PC-9 (cell line): ENCODE data around the gene FKBP7. TPM values are rescaled to one million over a fixed set of nuclear protein-coding genes. Genes with fewer than 3 reads are reported as not detected.

Experiments used
- BruUV-seq: library from RNA; stranded (reverse); fragments of 400-500 nt; replicated peaks from 2 replicates; lab custom pipeline; 2021; lab: Mats Ljungman, UMichigan
- CTCF ChIA-PET: fragments of 300-600 bp; sonication (Branson Sonifier 250); formaldehyde crosslinking; loops from one replicate; lab custom pipeline; 2022; ENCODE audit warnings: antibody characterized with exemption; lab: Charles Lee
- POLR2A ChIA-PET: fragments of 300-600 bp; sonication (Branson Sonifier 250); formaldehyde crosslinking; loops from one replicate; lab custom pipeline; 2022; ENCODE audit warnings: antibody characterized with exemption; ENCODE audit not compliant: unreplicated experiment; lab: Charles Lee
- DNase-seq, 2 experiments: peaks; one replicate each; pipeline versions ENCODE4 v3.0.0 to v3.0.0-alpha.2; 2015 to 2022; ENCODE audit warnings: mixed read lengths in 1 of 2
- H2AFZ ChIP-seq: fragments of 200-600 bp; sonication (generic); 2 replicates; pipeline ENCODE4 v1.8.1; 2017; ENCODE audit warnings: antibody characterized with exemption
- H3F3A ChIP-seq: fragments of 200-600 bp; sonication (generic); 2 replicates; pipeline ENCODE4 v1.8.1; 2017; ENCODE audit warnings: antibody characterized with exemption, mild to moderate bottlenecking, low read depth; ENCODE audit not compliant: insufficient read depth
- H3K27ac ChIP-seq: fragments of 200-600 bp; sonication (generic); 2 replicates; pipeline ENCODE4 v1.6.1; 2016; ENCODE audit warnings: mixed run types
- H3K27me3 ChIP-seq: fragments of 200-600 bp; sonication (generic); 2 replicates; pipeline ENCODE4 v1.6.1; 2016; ENCODE audit warnings: low read depth, mixed run types; ENCODE audit not compliant: insufficient read depth
- H3K36me3 ChIP-seq: fragments of 200-600 bp; sonication (generic); 2 replicates; pipeline ENCODE4 v1.6.1; 2016; ENCODE audit warnings: low read depth, mixed run types
- H3K4me1 ChIP-seq: fragments of 200-600 bp; sonication (generic); replicated peaks from 2 replicates; pipeline ENCODE4 v1.6.1; 2016; ENCODE audit warnings: mixed run types; ENCODE audit not compliant: insufficient read depth
- H3K4me2 ChIP-seq: fragments of 200-600 bp; sonication (generic); 2 replicates; pipeline ENCODE4 v1.6.1; 2017; ENCODE audit warnings: mixed run types
- H3K4me3 ChIP-seq: fragments of 200-600 bp; sonication (generic); 2 replicates; pipeline ENCODE4 v1.6.1; 2016; ENCODE audit warnings: mixed run types
- H3K79me2 ChIP-seq: fragments of 200-600 bp; sonication (generic); 2 replicates; pipeline ENCODE4 v1.6.1; 2017; ENCODE audit warnings: low read depth, mixed run types
- H3K9me2 ChIP-seq: fragments of 200-600 bp; sonication (generic); 2 replicates; pipeline ENCODE4 v1.8.1; 2017; ENCODE audit warnings: mild to moderate bottlenecking; ENCODE audit not compliant: insufficient read depth
- H3K9me3 ChIP-seq: fragments of 200-600 bp; sonication (generic); 2 replicates; pipeline ENCODE4 v1.8.1; 2016; ENCODE audit warnings: low read depth; ENCODE audit not compliant: insufficient read depth
- H4K20me1 ChIP-seq: fragments of 200-600 bp; sonication (generic); 2 replicates; pipeline ENCODE4 v1.8.1; 2017; ENCODE audit not compliant: insufficient read depth
- CTCF ChIP-seq: fragments of 200-600 bp; sonication (generic); conservative IDR thresholded peaks from 2 replicates; pipeline ENCODE4 v1.6.1; 2017; ENCODE audit warnings: mixed run types, antibody characterized with exemption, mild to moderate bottlenecking, moderate library complexity
- EZH2 ChIP-seq: fragments of 200-600 bp; sonication (generic); IDR thresholded peaks from 2 replicates; pipeline ENCODE4 v1.8.0; 2017; ENCODE audit warnings: antibody characterized with exemption, low read depth
- intact Hi-C: fragments of 100-400 bp; cut with micrococcal nuclease; formaldehyde crosslinking; loops from one replicate; pipeline ENCODE4 v1.10.0; 2022; ENCODE audit not compliant: unreplicated experiment
- total RNA-seq: library from RNA; stranded (reverse); gene quantifications from 2 replicates; pipeline ENCODE4 v1.2.3, GENCODE V29; 2021

The FKBP7 gene
- total RNA-seq, 1 experiment from 2014 or later, result 6.1 TPM

GRCh38 chr2:178499640-178500039 is 21.2 kb upstream of the FKBP7 start:
- Histone ChIP-seq H3K4me1 (no peaks in the 10 kb centered on the region), H3K79me2 (no peaks in the 10 kb centered on the region), H3K4me2 (no peak overlapping the region), H3K27me3 (no peaks in the 10 kb centered on the region), H3K9me3 (no peaks in the 10 kb centered on the region), H3F3A (0 out of 2 replicates have a peak, but pooled peaks cover 4% of the 10 kb centered on the region), H3K4me3 (no peak overlapping the region), H3K9me2 (no peaks in the 10 kb centered on the region), H4K20me1 (peaks cover 19% of the 10 kb centered on the region), H3K27ac (no peak overlapping the region), H2AFZ (no peak overlapping the region), H3K36me3 (peaks cover 78% of the 10 kb centered on the region)
- TF ChIP-seq CTCF (no peak), EZH2 (no peak)
- intact Hi-C loops, result no loop called here
- no peak for DNase-seq
- POLR2A ChIA-PET, result no interaction called here
- BruUV-seq, result no TSS peak
- CTCF ChIA-PET, result no interaction called here

GRCh38 chr2:178498137-178498536 is 19.7 kb upstream of the FKBP7 start:
- BruUV-seq, result no TSS peak
- no peaks in the 10 kb centered on the region for H3K79me2 ChIP-seq
- no peak overlapping the region for H3K4me3 ChIP-seq
- H4K20me1 ChIP-seq, result peaks cover 18% of the 10 kb centered on the region
- no peaks in the 10 kb centered on the region for H3K9me3 ChIP-seq
- intact Hi-C loops, result no loop called here
- H2AFZ ChIP-seq, result no peak overlapping the region
- H3K4me2 ChIP-seq, result no peak overlapping the region
- H3K36me3 ChIP-seq, result peaks cover 75% of the 10 kb centered on the region
- no peak for DNase-seq
- no peaks in the 10 kb centered on the region for H3K27me3 ChIP-seq
- POLR2A ChIA-PET, result interaction anchor here (0.6 to 0.9 kb wide), 2 partner anchors 16 to 47 kb away, joined by 5 to 10 read pairs; partner anchors contain the start of genes PJVK and PRKRA
- CTCF ChIA-PET, result no interaction called here
- TF ChIP-seq CTCF (no peak), EZH2 (no peak)
- H3K4me1 ChIP-seq, result no peaks in the 10 kb centered on the region
- no peak overlapping the region for H3K27ac ChIP-seq
- 0 out of 2 replicates have a peak, but pooled peaks cover 4% of the 10 kb centered on the region for H3F3A ChIP-seq
- H3K9me2 ChIP-seq, result no peaks in the 10 kb centered on the region

GRCh38 chr2:178496049-178496448 is 17.6 kb upstream of the FKBP7 start:
- no peaks in the 10 kb centered on the region for H3K4me1 ChIP-seq
- POLR2A ChIA-PET, result no interaction called here
- intact Hi-C loops, result no loop called here

More at GRCh38 chr2:178496049-178496448, 17.6 kb upstream of the FKBP7 start:
- no TSS peak for BruUV-seq
- Histone ChIP-seq H4K20me1 (peaks cover 16% of the 10 kb centered on the region), H3K36me3 (peaks cover 69% of the 10 kb centered on the region), H3F3A (peaks cover under 1% of the 10 kb centered on the region; the same call in 1 of the 2 replicates), H3K79me2 (no peaks in the 10 kb centered on the region), H3K9me2 (no peaks in the 10 kb centered on the region), H2AFZ (no peak overlapping the region), H3K9me3 (no peaks in the 10 kb centered on the region), H3K4me3 (no peak overlapping the region), H3K4me2 (no peak overlapping the region), H3K27ac (no peak overlapping the region), H3K27me3 (no peaks in the 10 kb centered on the region)
- CTCF ChIA-PET, result no interaction called here
- DNase-seq, result no peak
- TF ChIP-seq EZH2 (no peak), CTCF (no peak)
